HG03565 (cell line): ENCODE results near the gene BCL11B.

Experiments used
- ATAC-seq: cut with Tn5 transposase; IDR thresholded peaks from one replicate; pipeline ENCODE4 v1.9.1; 2021; ENCODE audit warnings: mild to moderate bottlenecking, moderate library complexity; ENCODE audit not compliant: unreplicated experiment

The BCL11B gene

GRCh38 chr14:99268810-99269707 is 2.9 kb downstream of the BCL11B start:
- ATAC-seq: no peak

GRCh38 chr14:99267837-99268781 is 3.9 kb downstream of the BCL11B start:
- ATAC-seq: no peak

GRCh38 chr14:99267381-99267780 is 4.6 kb downstream of the BCL11B start:
- ATAC-seq: no peak

GRCh38 chr14:99266181-99267178 is 5.5 kb downstream of the BCL11B start:
- peak; percentile 72 for ATAC-seq

DNA sequence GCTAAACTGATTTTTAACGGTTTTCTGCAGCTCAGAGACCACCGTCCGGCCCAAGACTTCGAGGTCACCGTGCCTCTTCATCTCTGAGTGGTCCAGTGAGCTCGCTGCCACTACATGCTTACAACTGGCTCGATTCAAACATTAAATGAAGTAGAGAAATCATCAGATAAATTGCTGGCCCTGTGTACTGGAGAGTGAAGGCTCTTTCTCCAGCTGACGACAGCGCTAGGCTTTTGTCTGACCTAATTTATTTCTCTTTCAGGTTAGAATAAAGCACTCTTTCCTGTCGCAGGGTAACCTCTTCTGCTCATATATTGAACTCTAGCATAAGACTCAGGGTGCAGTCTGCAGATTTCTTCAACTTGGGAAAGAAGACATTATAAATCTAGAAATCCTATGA is 6.4 kb downstream of the BCL11B start:
- no peak for ATAC-seq

- ATAC-seq: no peak
These were observed 7.1 kb downstream of the BCL11B start for GRCh38 chr14:99264691-99265450.

DNA sequence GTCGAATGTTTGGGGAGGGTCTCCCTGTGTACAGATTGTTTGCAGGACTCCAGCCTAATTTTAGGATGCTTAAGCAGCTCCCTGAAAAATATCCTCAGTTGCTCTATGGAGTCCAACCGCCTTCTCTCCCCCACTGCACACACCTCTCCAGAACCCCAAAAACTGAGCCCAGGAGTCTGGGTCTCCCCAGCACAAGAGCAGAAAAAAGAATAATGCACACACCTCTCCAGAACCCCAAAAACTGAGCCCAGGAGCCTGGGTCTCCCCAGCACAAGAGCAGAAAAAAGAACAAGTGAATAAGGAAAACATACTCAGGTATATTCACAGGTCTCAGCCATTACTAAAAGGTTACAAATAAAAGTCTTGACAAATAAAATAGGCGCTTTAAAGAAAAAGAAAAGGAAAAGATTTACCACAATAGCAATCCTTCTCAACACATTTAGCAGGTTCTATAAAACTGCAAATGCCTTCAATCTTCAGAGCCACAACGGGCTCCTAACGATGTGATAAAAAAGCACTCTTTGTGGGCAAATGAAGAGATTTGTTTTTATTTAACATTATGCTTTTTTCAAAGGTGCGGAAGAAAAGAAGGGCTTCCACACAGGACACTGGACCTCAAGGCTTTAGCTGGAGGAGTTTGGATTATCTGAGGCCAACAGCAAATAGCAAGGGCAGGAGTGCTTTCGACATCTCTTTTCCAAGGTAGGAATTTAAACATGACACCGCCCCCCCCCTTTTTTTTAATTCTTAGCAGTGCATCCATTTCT is 8.2 kb downstream of the BCL11B start:
- ATAC-seq: no peak

DNA sequence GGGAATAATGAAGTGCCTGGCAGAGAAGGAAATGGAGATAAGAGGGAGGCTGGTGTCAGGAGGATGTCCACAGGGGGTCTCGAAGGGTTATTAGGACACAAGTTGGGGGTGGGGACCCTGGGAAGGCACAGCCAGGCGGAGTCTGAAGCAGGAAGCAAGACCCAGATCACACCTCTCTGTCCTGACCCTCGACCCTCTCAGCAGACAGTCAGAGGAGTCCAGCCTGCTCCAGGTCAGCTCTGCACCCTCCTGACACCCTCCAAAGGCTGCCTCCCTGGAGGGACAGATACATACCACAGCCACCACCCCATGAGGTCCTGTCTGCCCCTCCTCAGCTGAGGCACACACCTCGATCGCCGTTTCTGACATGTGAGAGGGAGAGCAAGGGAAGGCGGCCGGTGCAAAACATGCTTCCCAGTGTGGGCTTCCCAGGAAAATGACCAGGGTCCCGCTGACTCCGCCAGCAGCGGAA is 9.0 kb downstream of the BCL11B start:
- no peak for ATAC-seq

DNA sequence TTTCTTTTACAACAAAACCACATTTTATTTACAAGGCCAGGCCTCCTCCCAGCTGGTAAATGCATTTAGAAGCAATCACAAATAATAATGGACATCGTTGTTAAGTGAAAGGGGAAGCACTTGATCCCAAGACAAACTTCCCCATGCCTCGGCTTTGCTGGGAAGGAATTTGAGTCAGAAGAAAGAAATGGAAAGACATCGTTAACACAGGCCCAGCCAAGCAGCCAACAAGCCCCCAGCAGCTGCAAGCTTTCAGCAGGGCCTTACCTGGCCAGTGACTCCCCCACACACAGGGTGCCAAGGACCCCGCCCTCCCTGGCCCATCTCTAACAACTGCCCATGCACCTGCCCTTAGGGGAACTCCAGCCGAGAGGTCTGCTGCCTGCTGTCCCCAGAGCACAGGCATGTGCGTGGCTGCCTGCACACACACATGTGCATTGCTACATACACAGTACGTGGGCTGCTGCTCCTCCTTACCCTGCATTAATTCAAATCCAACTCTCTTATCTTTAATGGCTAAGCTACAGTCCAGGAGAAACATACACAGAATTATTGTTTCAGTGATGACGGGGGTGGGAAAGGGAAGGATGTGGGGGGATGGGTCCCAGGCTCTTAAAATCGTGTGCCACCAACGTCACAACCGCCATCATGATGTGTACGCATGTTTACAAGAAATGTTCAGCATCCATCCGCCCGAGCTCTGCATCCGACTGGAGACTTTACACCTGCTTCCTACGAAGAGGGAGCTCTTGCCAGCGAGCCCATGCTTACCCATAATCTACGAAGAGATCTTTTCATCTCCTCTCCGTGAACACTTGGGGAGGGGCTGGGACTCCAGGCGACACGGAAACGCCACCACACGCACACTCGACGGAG is 9.8 kb downstream of the BCL11B start:
- ATAC-seq: no peak

DNA sequence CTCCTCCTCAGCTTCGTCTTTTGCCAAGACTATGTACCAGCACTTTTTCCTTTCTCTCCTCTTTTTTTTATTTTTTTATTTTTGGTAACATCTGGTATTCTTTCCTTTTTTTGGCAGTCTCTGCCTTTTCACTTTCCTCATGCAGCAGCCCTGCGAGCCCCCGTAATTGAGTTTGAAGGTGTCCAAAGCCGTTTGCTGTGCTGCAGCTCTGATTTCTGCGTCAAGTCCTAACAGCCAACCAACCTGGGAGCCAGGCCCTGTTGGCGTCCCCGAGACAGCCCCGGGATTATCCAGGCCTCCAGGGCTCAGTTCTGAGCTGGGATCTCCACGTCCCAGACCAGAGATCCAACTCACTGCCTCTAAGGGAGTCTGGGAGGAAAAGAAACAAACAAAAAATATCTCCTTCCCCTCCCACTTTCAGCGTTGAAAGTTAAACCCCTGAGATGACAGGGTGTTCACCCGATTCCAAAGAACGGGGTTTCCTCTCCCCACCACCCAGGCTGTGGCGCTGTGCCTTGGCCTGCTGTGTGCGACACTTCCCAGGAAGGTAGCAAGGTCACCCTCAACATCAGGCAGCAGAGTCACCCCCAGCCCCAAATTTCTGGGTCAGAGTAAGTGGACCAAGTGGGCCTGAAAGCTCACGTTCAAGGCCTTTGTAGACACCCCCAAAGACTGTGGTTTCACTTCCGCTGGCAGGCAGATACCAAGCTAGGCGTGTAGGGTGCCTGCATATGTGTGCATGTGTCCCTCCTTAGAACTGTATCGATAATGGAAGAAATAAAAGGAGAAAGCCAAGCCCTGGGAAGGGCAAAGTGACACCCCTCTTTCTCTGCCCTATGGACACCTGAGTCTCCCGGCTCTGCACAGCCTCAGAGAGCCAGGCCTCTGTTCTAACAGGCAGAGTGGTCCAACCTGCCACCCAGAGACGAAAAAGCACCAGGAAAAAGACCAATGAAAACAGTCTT is 11.1 kb downstream of the BCL11B start:
- ATAC-seq: no peak

- ATAC-seq: no peak
These were observed 11.9 kb downstream of the BCL11B start for GRCh38 chr14:99260116-99260515.

DNA sequence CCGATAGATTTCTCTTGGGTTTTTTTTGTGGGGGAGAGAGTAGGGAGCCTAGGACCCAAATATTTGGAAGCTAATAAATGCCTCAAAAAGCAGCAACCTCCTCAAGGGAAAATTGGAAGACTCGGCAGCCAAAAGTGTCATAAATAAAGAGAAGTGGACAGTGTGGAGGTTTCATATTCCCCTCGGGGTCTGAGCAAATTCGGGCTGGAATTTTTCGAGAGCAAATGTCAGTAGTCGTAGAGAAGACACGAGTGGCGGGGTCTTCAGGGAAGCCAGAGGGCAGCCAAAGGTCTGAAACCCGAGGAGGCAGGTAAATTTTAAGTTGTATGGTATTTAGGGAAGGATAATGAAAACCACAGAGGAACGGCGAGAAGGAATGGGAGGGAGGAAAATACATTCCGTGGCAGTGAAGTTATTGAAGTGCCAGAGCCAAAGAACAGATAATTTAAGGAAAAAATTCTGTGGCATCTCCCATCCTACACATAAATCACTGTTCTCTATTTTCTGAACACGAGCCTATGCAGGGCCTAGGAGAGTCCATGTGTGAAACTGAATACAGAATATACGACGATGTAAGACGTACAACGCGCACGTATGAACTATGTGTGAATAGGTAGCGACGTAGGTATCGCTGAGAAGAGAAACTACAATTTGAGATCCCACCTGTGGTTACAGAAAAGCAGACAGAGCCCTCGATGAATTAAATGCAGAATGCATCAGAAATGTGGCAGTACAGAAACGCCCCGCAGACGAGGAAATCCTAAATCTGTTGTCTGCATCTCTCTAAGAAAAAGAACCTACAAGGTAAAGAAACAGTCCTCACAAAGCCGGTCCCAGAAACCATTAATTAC is 12.9 kb downstream of the BCL11B start:
- no peak for ATAC-seq

DNA sequence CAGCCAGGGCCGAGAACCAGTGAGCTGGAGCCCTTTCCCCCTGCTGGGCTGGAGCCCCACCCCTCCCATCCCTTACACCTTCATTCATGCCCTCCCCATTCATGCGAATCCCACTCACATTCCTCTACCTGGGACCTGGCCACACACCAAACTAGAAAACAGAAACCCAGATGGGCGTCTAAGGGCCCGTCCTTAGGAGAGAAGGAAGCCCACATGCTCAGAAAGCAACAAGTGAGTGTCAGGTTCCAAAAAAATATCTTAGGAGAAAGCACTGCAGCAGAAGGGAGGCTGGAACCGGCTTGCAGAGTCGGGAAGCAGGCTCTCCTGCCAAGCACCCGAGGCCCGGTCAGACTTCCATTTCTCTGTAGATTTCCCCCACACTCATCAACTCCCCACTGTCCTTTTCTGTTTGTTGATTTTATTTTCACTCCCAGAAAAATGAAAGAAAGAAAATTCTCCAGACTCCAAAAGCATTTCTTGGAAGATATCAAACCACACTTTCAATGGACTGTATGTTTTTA is 13.6 kb downstream of the BCL11B start:
- no peak for ATAC-seq

DNA sequence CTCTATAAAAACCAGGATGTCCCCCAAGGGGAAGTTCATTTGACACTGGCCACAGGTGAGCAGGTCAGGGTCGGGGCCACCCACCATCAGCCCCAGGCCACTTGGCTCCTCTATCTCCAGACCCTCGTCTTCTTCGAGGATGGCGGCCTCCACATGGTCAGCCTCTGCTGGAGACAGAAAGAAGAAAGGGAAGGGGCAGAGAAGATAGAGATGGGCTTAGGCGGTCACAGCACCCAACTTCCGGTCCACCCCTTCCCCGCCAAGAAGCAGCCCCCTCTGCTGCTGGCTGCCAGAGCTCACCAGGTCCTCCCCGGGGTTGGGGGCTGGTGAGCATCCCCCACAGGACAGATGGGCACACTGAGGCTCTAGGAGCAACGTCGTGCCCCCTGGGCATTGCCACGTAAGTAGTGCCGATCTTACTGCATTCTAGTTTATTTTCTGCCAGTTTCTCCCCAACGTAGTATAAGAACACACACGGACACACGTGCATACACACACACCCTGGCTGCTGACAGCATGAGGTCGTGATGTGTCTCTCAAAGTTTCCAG is 14.2 kb downstream of the BCL11B start:
- ATAC-seq: no peak

GRCh38 chr14:99257122-99257672 is 14.8 kb downstream of the BCL11B start:
- ATAC-seq: no peak
